Peyer's patch (tissue), 4 donors: ENCODE results near the gene CASR.

Experiments
- CTCF ChIP-seq, 6 experiments: fragments of 450-650 bp in 4 of 6; fragments of 200-600 bp in 2 of 6; sonication (generic) in 1 of 6; IDR thresholded peaks; one replicate each; pipeline ENCODE4 v1.5.1; 2017 to 2019; ENCODE audit warnings: antibody characterized with exemption in 6 of 6, mild to moderate bottlenecking in 3 of 6, moderate library complexity in 1 of 6
- POLR2A ChIP-seq, 2 donors: fragments of 450-650 bp; IDR thresholded peaks; one replicate each; pipeline ENCODE4 v1.5.1; 2017; ENCODE audit warnings: antibody characterized with exemption in 2 of 2, mild to moderate bottlenecking in 2 of 2, moderate library complexity in 2 of 2

GRCh38 chr3:122307976-122308375 lies 124.5 kb downstream of the CASR start:
- TF ChIP-seq POLR2A (IDR thresholded peaks at IDR 0.05) (no peak), CTCF (IDR thresholded peaks at IDR 0.05) (no peak)
